Cardiac fibroblast (primary cell): ENCODE measurements around the gene SRSF6.

Experiments
- DNase-seq, 2 donors: peaks; one replicate each; pipeline versions ENCODE4 v3.0.0 to v3.0.0-alpha.2; 2010; ENCODE audit warnings: low read depth in 2 of 2
- H3K4me3 ChIP-seq, 2 donors: replicated peaks in 1 of 2; 1 replicate in 1 of 2; 2 replicates in 1 of 2; pipeline ENCODE4 v1.5.1; 2011; ENCODE audit warnings: low read depth in 2 of 2, low read length in 2 of 2, mild to moderate bottlenecking in 2 of 2, moderate library complexity in 1 of 2
- TF ChIP-seq, protein P1 (sequence below): IDR thresholded peaks from one replicate; pipeline ENCODE4 v1.5.1; 2011; ENCODE audit warnings: low read depth, mild to moderate bottlenecking, low read length, inconsistent platforms

SRSF6 gene

DNA sequence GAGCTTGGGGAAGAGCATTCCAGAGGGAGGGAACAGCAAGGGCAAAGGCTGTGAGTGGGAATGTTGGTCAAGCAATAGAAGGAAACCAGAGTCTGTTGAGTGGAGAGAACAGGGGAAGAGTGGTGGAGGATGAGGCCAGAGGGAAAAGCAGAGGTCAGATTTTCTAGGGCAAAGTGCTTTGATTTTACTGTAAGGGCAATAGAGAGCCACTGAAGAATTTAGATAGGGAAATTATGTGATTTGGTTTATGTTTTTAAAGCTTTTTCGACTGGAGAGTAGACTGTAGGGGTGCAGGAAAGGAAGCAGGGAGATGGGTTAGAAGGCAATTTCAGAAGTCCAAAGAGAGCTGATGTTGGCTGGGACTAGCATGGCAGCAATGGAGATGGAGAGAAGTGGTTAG lies 54.2 kb downstream of the SRSF6 start:
- no peak for DNase-seq
- no peak overlapping the region for H3K4me3 ChIP-seq
- TF ChIP-seq, protein P1, sequence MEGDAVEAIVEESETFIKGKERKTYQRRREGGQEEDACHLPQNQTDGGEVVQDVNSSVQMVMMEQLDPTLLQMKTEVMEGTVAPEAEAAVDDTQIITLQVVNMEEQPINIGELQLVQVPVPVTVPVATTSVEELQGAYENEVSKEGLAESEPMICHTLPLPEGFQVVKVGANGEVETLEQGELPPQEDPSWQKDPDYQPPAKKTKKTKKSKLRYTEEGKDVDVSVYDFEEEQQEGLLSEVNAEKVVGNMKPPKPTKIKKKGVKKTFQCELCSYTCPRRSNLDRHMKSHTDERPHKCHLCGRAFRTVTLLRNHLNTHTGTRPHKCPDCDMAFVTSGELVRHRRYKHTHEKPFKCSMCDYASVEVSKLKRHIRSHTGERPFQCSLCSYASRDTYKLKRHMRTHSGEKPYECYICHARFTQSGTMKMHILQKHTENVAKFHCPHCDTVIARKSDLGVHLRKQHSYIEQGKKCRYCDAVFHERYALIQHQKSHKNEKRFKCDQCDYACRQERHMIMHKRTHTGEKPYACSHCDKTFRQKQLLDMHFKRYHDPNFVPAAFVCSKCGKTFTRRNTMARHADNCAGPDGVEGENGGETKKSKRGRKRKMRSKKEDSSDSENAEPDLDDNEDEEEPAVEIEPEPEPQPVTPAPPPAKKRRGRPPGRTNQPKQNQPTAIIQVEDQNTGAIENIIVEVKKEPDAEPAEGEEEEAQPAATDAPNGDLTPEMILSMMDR: no peak

DNA sequence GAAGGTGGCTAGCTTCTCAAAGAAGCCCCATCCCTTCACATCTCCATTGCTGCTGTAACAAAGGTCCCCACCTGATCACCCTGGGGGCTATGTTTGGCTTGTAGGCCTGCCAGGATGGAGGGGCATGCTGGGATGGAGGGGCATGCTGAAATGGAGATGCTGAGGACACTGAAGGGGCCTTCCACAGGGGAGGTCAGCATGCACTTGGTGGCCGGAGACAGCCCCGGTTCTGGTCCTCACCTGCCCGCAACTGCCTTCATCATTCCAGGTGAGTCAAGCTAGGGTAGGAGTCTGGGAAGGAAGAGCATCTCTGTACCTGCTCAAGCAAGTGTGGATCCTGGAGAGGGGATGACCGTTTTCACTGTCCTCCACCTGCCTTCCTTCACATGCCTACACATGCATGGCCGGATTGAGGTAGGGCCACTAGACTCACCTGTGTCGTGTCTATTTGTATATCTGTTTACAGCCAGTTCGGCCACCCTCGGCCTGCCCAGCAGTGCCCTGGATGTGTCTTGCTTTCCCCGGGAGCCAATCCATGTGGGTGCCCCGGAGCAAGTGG lies 55.8 kb downstream of the SRSF6 start:
- peak overlapping the region; percentile 47 to 54 for H3K4me3 ChIP-seq
- TF ChIP-seq, protein P1: no peak
- DNase-seq: no peak
